Progenitor cell of endocrine pancreas (in vitro differentiated cells): ENCODE measurements around the gene USH1C. TPM values are rescaled to one million over a fixed set of nuclear protein-coding genes. Genes with fewer than 3 reads are reported as not detected.

Source experiments
- DNase-seq: peaks from one replicate; pipeline ENCODE4 v3.0.0; 2021; ENCODE audit warnings: low spot score; ENCODE audit not compliant: unreplicated experiment
- H3K27ac Mint-ChIP-seq: 2 replicates; pipeline ENCODE4 v1.8.0; 2021; ENCODE audit warnings: mild to moderate bottlenecking, moderate library complexity, mixed read lengths
- H3K27me3 Mint-ChIP-seq: 2 replicates; pipeline ENCODE4 v1.8.0; 2021; ENCODE audit warnings: mixed read lengths
- H3K36me3 Mint-ChIP-seq: 2 replicates; pipeline ENCODE4 v1.8.0; 2022; ENCODE audit warnings: mixed read lengths; ENCODE audit not compliant: insufficient read depth
- H3K4me1 Mint-ChIP-seq: 2 replicates; pipeline ENCODE4 v1.8.0; 2021; ENCODE audit warnings: low read depth, mixed read lengths
- H3K4me3 Mint-ChIP-seq: 2 replicates; pipeline ENCODE4 v1.8.0; 2021; ENCODE audit warnings: low read depth, mild to moderate bottlenecking, moderate library complexity, mixed read lengths
- H3K9me3 Mint-ChIP-seq: 2 replicates; pipeline ENCODE4 v1.8.0; 2021; ENCODE audit warnings: low read depth, mixed read lengths
- CTCF ChIP-seq: fragments of 200-600 bp; sonication (generic); IDR thresholded peaks from one replicate; pipeline ENCODE4 v1.5.0; 2021; ENCODE audit warnings: antibody characterized with exemption, mild to moderate bottlenecking; ENCODE audit not compliant: unreplicated experiment
- total RNA-seq: library from RNA; stranded (reverse); gene quantifications from 2 replicates; pipeline ENCODE4 v1.2.1, GENCODE V29; 2021

Gene USH1C
- total RNA-seq, 1 donor from 2014 or later = 15.8 TPM

- peak overlapping the region; percentile 69 for H3K4me3 Mint-ChIP-seq
- H3K9me3 Mint-ChIP-seq = no peaks in the 10 kb centered on the region
- DNase-seq = no peak
- no peak for TF ChIP-seq CTCF
- H3K27me3 Mint-ChIP-seq = peaks cover 47% of the 10 kb centered on the region
- peak overlapping the region; percentile 26 for H3K27ac Mint-ChIP-seq
- peaks cover 1% of the 10 kb centered on the region for H3K36me3 Mint-ChIP-seq
- peaks cover 26% of the 10 kb centered on the region for H3K4me1 Mint-ChIP-seq
These were observed 2.8 kb downstream of the USH1C start for GRCh38 chr11:17541330-17541885.

GRCh38 chr11:17540807-17541206, 3.4 kb downstream of the USH1C start:
- no peak for TF ChIP-seq CTCF
- DNase-seq = no peak
- Mint-ChIP-seq H3K27me3 (peaks cover 41% of the 10 kb centered on the region), H3K9me3 (no peaks in the 10 kb centered on the region), H3K4me1 (peaks cover 26% of the 10 kb centered on the region), H3K4me3 (no peak overlapping the region), H3K27ac (peak overlapping the region; percentile 29), H3K36me3 (peaks cover 1% of the 10 kb centered on the region)

- Mint-ChIP-seq H3K4me3 (no peak overlapping the region), H3K27me3 (peaks cover 30% of the 10 kb centered on the region)
- DNase-seq = no peak
These were observed 5.5 kb downstream of the USH1C start for GRCh38 chr11:17538731-17539130.

GRCh38 chr11:17538054-17538453, 6.2 kb downstream of the USH1C start:
- H3K27me3 Mint-ChIP-seq = peaks cover 26% of the 10 kb centered on the region
- no peaks in the 10 kb centered on the region for H3K36me3 Mint-ChIP-seq
- TF ChIP-seq CTCF = no peak
- H3K9me3 Mint-ChIP-seq = no peaks in the 10 kb centered on the region
- peaks cover 22% of the 10 kb centered on the region for H3K4me1 Mint-ChIP-seq
- no peak for DNase-seq
- H3K27ac Mint-ChIP-seq = no peak overlapping the region
- no peak overlapping the region for H3K4me3 Mint-ChIP-seq

More at GRCh38 chr11:17538731-17539130, 5.5 kb downstream of the USH1C start:
- no peak for TF ChIP-seq CTCF
- H3K4me1 Mint-ChIP-seq = peaks cover 24% of the 10 kb centered on the region
- no peak overlapping the region for H3K27ac Mint-ChIP-seq
- no peaks in the 10 kb centered on the region for H3K36me3 Mint-ChIP-seq
- H3K9me3 Mint-ChIP-seq = no peaks in the 10 kb centered on the region

- TF ChIP-seq CTCF = no peak
- DNase-seq = no peak
- no peak overlapping the region for H3K27ac Mint-ChIP-seq
- H3K9me3 Mint-ChIP-seq = no peaks in the 10 kb centered on the region
- H3K4me3 Mint-ChIP-seq = no peak overlapping the region
- no peaks in the 10 kb centered on the region for H3K36me3 Mint-ChIP-seq
- peaks cover 18% of the 10 kb centered on the region for H3K4me1 Mint-ChIP-seq
- H3K27me3 Mint-ChIP-seq = peaks cover 27% of the 10 kb centered on the region
These were observed 7.0 kb downstream of the USH1C start for GRCh38 chr11:17537261-17537660.
